ENCODE results near the gene IRX4.

Gene IRX4

DNA sequence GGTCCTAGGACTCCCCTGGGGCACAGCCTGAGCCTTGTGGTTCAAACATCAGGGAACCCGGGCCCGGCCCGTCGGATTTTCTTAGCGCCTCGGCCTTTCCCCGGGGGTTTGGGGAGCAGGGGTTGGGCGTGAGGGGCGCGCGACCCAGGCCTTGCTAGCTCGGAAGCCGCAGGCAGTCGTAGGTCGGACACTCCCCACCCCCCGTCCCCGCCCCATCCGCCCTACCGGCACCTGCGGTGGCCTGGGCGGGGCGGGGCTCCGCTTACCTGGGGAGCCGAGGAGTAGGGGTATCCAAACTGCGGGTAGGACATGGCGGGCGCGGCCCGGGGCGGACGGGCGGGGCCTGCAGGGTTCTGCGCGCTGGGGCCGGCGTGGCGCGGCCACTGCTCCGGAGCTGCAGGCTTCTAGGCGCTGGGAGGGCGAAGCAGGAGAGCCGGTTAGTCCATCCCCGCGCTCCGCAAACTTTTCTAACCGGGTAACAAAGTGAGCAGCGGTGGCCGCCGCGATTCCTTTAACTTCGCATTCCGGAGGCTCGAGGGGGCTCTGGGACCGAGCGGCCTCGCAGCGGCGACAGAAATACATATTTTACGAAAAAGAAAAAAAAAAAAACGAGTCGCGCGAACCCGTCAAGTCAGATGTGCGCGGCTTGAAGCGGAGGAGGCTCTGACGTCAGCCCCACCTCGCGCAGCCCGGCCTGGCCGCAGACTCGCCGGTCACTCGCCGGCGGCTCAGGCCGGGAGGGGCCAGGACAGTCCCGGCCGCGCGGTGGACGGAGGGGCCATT, at the start of gene IRX4:
Gene IRX4 (minus strand): TSS at position 589 of the 783 bp plus-strand sequence. CDS start 278 bp downstream, at position 311.
- no peak for DNase-seq

- no peak for DNase-seq
Observed at GRCh38 chr5:1931604-1932231, 49.0 kb upstream of the IRX4 start.

GRCh38 chr5:1930880-1931603, 48.3 kb upstream of the IRX4 start:
- no peak for DNase-seq

DNA sequence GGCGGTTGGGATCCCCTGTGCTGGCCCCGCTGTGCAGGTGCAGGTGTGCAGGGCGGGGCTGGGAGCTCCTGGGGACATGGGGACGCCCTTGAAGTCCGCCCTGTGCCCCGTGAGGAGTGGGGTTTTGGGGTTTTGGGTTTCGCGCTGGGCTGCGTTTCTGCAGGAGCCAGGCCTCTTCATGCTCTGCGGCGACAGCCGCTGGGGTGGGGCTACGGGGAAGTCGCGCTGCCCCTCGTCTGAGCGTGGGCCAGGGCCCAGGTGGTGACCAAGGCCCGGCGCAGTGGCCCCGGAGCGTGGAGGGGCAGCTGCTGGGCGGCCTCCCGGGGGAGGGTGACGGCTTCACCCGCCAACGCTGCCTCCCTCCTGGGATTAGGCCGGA, 47.8 kb upstream of the IRX4 start:
- DNase-seq = no peak

DNA sequence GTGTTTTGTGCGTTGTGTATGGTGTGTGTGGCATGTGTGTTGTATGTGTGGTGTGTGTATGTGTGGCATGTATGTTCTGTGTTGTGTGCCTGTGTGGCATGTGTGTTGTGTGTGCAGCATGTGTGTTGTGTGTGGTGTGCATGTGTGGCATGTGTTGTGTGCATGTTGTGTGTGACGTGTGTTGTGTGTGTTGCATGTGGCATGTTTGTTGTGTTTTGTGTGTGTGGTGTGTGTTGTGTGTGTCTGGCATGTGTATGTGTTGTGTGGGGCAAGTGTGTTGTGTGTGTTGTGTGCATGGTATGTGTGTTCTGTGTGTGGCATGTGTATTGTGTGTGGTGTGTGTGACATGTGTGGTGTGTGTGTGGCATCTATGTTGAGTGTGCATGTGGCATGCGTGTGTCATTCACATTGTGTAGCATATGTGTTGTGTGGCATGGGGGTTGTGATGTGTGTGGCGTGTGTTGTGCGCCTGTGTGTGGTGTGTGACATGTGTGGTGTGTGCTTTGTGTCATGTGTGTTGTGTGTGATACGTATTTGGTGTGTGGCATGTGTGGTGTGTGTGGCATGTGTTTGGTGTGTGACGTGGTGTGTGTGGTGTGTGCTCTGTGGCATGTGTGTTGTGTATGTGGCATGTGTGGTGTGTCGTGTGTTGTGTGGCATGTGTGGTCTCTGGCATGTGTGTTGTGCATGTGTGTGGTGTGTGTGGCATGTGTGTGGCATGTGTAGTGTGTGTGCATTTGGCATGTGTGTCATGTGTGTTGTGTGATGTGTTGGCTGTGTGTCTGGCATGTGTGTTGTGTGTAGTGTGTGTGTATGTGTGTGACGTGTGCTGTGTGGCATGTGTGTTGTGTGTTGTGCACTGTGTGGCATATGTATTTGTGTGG, 46.6 kb upstream of the IRX4 start:
- DNase-seq = no peak

- no peak for DNase-seq
Observed at GRCh38 chr5:1926471-1927341, 44.0 kb upstream of the IRX4 start.

- DNase-seq = no peak
Observed at GRCh38 chr5:1926071-1926440, 43.3 kb upstream of the IRX4 start.

DNA sequence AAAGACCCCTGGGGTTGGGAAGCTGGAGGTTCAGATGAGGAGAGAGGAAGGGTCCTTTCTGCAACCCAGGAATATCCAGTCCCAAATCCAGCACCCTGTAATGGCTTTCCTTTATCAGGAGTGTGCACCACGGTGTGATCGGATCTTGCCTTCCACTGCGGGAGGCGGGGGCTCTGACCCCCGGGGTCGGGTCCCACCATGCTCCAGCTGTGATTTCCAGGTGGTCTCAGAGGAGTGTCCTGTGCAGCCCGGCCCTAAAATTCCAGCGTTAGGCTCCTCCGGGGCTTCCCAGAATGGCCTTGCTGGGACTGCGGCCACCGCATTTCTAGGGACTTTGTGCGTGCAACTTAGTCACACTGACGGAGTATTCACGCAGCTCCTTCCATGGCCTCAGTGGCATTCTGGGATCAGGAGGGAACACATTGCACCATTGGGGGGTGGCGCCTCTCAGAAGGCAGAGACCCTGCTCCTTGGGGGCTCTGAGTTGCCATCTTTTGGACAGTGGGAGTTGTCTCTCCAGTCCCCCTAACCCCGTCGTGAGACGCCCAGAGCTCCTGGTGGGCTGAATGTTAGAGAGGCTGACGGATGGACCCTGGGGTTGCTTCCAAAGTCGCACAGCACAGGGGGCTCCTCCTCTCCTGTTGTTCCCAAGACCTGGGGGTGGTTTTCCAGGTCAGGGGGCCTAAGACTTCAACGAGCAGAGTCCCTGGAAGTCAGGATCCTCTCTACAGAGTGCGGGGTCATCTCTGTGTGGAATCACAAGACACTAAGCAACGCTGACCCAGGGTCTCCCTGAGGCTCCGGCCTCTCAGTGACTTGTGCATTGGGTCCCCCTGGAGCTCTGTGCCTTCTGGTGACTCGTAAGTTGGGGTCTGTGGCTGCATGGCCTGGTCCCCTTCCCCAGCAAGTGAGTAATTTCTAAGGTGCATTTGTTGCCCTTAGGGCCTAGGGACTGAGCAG, 42.7 kb upstream of the IRX4 start:
- DNase-seq = no peak

DNA sequence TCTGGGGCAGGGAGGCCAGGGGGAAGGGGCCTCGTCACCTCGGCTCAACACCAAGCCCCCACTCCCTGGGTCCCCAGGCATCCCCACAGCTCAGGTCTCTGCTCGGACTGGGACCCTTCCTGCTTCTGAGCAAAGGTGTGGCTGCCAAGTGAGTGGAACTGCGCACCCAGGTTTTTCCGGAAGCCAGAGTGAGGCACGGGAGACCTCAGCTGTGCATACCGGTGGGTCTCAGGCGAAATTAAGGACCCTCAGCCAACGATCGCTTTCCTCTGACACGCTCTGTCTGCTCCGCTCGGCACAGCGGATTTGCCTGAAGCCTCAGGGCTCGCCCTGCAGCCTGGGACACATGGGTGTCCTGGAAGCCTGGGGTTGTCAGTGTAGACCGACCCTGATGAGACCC, 41.0 kb upstream of the IRX4 start:
- no peak for DNase-seq

DNA sequence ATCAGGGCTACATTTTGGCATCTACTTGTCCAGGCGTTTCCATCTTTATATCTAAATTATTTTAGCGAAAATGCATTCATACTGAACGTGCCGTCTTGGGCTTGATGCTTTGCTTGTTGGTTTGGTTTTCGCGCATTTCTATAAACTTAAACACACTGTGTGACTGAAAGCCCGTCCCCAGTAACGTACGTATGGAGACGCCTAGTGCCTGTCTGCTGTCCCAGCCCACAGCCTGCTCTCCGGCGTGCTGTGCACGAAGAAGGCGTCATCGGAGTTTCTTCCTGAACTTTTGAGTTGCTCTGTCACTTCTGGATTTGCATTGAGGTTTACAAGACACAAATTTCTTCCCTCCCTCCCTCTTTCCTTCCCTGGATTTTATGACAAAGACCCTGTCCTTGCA, 40.6 kb upstream of the IRX4 start:
- no peak for DNase-seq

- DNase-seq = no peak
Observed at GRCh38 chr5:1921711-1922110, 39.0 kb upstream of the IRX4 start.

DNA sequence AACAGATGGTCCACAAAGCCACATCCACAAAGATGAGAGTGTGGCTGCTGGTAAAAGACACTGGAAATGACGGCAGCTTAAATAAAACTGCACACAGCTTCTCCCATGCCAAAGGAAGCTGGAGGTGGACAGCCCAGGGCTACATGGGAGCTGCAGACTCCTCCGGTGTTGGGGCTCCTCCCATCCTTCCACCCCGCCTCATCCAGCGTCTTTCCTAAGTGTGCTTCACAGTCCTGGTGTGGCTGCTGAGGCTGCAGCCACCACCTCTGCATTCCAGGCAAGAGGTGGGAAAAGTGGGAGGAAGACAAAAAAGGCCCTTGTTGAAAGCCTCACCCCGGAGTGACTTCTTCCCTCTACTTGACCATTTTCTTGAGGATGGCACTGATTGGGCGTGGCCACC, 37.0 kb upstream of the IRX4 start:
- no peak for DNase-seq

- DNase-seq = no peak
Observed at GRCh38 chr5:1919209-1919566, 36.5 kb upstream of the IRX4 start.

GRCh38 chr5:1918488-1919208, 35.9 kb upstream of the IRX4 start:
- no peak for DNase-seq

DNA sequence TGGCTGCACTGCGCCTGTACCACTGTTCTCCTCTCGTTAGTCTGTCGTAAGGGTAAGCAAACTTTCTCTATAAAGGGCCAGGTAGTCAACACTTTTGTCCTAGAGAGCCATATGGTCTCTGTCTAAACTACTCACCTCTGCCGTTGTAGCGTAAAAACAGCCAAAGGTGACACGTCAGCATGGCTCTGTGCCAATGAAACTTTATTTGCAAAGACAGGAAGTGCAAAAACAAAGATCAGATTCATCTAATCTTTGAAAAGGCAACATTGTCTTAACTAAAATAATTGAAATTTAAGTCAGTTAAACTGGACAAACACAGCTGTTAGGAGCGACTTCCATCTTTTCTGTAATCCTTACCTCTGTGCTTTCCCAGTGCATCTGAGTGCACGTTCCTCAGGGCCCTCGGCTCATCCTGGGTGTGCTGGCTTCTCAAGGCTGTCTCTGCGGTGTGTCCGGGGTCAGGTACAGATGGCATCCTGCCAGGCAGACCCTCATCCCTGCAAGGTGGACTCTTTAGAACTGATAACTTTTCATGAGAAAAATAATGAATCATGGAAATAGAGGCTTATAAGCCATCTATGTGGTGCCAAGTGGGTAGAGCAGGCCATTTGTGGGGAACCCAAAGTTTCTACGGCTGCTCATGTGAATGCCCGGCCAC, 35.2 kb upstream of the IRX4 start:
- no peak for DNase-seq

DNA sequence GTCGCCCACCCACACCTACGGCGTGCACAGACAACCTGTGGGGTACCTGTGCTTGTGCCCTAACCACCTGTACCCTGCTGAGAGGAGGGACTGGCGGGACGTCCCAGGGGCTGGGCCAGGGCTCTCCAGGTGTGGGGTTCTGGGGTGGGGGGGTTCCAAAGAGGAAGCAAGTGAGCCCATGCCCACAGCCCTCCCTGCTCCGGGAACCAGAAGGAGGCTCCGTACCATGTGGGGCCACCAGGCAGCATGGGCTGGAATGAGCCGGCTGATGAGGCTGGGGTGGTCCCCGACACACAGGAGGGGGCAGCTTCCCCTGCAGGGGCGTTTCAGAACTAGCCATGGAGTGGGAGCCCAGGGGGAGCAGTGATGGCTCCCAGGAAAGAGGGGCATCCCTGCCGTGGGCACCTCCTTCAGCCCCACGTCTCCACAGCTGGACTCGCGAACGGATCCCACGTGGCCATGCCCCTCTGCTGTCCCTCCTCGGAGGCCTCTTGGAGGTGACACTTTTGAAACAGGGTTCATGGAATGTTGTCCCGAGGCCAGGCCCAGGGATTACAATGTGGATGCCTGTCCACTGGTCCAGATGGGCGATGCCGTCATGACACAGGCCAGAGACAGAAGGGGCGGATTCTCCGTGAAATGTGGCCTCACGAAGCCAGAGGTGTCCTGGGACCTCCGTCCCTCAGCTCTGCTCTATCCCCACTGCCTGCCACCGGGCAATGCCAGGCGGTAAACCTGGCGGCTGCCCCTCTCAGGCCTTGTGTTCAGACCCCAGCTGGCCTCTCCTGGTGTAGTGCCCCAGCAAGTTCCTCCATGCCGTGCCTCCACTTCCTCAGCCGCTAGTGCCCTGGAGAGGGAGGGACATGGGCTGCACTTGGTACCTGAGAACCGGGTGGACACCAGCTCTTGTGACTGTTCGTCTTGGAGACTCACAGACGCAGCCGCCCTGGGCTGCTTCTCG, 33.6 kb upstream of the IRX4 start:
- DNase-seq = no peak

DNA sequence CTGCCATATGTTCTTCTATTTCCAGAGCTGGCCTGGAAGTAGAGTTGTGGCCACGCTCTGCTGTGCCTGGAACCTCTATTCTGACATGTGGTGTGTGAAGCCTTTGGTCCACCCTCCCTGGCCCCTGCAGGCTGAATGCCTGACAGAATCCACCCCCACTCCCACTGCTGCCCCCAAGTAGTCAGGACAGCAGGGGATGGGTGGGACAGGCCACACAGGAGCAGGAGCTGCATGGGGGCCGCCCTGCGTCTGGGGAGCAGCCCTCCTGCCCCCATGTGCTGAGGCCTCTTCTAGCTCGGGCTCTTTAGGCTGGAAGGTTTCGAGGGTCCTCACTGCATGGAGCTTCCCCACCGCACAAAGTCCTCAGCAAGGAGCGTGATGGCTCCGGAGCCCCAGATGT, 32.6 kb upstream of the IRX4 start:
- no peak for DNase-seq

- no peak for DNase-seq
Observed at GRCh38 chr5:1914471-1914870, 31.7 kb upstream of the IRX4 start.

Measured in NCI-H1417 treated with DMSO at 0.1 percent for 48 hours (cell line).